Amygdala (tissue), 56 donors: ENCODE measurements around the gene FSIP1.

Experiments used
- DNase-seq, 56 donors: peaks; one replicate each; lab custom pipeline; 2025; lab: John Stamatoyannopoulos, UW

Gene FSIP1

DNA sequence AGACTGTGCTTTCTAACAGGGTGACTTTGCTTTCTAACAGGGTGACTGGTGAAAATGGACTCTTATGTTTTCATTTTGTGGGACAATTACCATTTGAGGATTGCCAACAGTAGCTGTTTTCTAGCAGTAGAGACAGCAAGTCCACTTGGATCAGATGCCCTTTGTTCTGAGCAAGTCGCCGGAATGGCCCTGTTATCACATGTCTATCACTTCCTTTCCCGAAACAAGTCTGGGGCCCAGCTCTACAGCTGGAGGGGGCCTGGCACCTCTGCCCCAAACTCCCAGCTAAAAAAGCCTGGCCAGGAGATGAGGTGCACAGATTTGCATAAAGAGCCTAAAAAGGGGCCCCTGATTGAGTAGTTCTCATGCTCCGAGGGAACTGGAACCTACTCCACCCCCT is 157.2 kb downstream of the FSIP1 start:
- no peak for DNase-seq

DNA sequence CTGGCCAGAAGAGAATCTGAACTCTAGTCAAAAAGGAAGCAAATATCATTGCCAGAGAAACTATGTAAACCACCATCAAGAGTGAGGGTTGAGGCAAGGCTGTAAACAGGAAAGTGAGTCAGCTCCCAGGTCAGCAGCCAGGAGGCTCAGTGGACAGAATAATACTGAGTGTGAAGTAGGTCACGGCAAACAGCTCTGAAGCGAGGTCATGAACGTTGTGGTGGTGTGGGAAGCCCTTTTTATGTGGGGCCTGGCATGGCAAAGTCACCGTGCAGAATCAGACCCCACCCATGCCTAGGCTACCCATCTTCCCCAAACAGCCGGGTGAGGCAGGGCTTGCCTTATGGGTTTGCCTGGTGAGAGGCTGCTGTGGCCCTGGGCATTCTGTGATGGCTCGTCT is 157.8 kb downstream of the FSIP1 start:
- no peak for DNase-seq

GRCh38 chr15:39623529-39623931 is 159.1 kb downstream of the FSIP1 start:
- no peak for DNase-seq

DNA sequence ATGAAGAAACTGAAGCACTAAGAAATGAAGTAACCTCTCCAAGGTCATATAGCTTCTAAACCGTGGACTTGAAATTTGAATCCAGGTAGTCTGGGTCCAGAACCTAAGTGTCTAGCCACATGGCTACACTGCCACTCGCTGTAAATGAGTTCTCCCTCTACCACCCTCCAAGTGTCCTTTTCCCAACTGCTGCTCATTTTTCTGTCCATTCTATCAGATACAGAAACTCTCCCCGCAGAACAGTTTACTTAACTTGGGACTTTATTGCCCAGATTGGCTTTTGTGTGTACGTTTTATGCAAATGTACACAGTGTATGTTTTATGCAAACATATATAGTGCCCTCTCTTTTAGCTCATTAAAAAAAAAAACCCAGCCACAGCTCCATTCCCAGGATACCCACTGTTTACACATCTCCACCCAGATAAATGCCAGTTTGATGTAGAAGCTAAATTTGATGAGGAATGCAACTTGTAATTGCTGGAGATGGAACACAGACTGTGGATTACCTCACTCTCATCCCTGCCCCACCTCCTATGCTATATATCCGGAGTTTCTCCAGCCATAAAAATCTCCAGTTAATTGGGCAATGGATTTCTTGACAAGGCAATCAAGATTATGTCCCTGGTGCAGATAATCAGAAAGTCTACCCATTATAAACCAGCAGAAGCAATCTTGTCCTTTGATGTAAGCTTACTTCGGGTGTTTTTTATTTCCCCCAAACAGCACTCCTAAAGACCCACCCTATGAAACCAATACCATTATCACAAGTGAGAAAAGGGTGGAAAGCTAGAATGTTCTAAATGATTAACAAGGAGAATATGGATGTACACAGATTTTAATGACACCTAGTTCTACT is 159.8 kb downstream of the FSIP1 start:
- DNase-seq = no peak

GRCh38 chr15:39621976-39622375 is 160.7 kb downstream of the FSIP1 start:
- no peak for DNase-seq

DNA sequence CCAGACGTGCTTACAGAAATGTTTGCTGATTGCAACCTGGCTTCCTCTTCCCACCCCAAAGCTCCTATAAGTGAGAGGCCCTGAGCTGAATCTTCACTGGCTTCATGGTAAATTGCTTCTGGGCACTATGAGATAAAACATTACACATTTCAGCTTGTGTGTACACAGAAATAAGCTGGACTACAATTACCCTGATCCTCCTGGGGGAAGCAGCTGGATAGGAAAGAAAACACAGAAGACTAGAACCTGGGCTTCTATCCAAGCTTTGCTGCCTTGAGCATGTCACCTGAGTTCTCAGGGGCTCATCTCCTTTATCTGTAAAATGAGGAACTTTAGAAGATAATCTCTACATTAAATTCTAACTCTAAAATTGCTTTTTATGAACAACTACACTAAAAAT is 161.4 kb downstream of the FSIP1 start:
- no peak for DNase-seq

DNA sequence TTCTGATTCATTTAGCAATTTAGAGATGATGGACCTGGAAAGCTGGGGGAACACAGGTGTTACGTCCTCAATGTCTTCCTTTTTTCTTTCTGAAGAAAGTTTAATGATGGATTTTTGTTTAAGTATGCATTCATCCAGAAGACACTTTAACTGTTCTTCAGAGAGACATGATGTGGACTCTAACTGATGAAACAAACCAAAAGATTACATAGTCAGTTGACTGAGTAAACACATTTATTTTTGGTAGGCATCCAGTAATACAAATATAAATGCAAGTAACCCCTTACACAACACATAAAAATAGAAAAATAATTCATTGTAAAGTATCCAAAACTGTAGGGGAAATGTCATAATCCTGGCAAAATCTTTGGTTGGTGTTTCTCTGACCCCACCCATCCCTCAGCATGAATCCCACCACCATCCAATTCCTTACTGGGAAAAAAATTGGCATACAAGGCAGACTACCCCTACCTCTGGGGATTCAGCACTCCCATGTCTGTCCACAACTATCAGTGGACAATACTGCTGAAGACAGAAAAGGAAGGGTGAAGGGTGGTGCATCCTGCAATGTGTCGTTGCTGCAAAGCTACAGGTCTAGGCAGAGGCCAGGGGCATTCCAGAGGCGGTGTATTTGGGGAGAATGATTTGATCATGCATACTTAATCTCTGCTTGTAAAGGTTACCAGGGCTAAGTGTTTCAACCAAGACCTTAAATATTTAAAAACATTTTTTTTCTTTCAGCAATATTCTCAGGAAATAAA is 164.4 kb downstream of the FSIP1 start:
- DNase-seq = no peak

DNA sequence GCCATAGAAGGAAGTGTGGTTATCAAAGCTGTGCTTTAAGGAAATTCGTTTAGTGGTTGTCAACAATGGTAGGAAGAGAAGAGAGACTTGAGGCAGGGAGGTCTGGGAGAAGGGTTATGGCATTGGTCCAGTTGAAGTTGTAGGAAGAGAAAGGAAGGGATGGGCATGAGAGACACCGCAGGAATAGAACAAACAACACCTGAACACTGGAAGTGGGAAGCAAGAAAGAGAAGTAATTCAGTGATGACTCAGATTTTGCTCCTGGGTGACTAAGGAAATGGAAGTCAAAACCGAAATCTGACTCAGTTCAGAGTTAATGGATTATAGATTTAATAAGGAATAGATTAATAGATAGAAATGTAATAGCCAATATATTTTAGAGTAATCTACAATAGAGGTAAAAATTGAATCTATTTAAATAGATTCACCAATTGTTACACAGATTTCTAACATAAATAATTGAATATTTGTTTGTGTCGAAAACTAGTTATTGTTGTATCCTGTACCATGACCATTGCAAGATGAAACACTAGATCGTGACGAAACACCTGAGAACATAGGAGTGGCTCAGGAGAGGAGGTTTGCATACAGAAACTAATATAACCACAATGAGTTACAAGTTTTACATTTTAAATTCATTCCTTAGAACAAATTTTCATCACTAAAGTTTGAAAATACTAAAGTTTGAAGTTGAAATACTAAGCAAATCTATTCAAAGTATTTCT is 165.7 kb downstream of the FSIP1 start:
- no peak for DNase-seq

- no peak for DNase-seq
Observed at GRCh38 chr15:39613861-39614260, 168.8 kb downstream of the FSIP1 start.

- no peak for DNase-seq
Observed at GRCh38 chr15:39613271-39613670, 169.4 kb downstream of the FSIP1 start.

- no peak for DNase-seq
Observed at GRCh38 chr15:39610665-39611064, 172.0 kb downstream of the FSIP1 start.

DNA sequence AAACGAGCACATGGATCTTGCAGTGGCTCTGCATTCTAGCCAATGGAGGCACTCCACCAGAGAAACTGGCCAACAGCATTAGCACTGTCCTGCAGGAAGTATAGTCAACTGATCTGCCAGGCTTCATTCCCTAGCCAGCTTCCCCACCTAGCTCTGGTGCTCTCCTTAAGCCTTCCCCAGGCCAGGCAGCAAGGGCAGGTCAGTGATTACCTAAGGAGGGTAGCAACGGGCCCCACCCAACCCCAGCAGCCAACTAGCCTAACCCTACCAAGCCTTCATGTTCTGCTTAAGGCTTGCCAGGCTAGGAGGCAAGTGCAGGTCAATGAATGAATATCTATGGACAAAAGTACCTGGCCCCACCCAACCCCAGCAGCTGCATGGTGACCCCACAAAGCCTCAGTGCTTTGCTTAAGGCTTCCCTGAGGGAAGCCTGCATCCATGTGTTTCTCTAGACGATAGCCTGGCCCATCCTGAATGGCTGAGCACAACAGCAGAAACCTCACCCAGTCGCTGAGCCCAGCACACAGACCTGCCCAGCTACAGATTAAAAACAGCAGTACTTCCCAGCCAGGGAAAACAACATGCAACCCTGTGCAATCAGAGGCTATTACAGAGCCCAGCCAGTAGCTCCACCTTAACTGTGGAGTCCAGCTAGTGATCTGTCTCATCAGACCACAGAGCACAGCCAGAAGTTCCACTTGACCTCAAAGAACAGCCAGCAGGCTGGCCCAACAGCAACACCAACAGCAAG is 173.3 kb downstream of the FSIP1 start:
- no peak for DNase-seq

DNA sequence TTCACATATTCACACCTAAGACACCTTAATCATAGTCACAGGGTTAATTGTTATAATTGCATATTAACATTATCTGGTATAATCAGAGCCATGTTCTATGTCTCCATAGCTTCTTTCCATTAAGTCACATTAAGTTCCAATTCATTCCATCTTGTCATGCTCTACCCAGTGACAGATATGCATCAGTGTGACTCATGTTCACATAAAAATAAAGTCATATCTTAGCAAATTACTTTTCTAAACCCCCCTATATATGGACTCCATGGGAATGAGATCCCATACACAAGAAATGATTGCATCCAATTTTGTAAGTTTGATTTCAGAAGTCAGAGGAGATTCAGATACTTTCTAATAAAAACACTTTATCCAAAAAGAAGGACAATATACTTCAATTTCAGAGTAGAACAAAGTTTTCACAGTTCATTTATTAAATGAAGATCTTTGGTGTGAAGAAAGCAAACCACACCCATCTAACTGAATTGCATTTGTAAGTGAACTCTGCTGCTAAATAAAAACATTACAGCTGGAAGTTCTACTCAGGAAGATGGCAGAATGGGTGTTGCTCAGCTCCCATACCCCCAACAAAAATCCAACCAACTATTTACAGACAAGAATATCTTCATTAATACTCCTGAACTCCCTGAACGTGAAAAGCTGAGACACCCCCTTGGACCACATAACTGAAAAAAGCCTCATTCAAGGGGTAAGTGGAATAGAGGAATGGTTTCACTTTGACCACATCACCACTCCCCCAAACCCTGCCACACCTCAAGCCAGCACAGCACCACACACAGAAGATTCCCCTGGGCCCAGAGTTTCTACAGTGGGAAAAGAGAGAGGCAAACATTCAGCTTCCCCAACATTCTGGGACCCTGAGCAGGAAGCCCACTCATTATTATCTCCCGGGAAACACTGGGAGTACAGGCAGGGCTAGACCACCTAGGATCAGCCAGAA is 174.2 kb downstream of the FSIP1 start:
- DNase-seq = no peak

DNA sequence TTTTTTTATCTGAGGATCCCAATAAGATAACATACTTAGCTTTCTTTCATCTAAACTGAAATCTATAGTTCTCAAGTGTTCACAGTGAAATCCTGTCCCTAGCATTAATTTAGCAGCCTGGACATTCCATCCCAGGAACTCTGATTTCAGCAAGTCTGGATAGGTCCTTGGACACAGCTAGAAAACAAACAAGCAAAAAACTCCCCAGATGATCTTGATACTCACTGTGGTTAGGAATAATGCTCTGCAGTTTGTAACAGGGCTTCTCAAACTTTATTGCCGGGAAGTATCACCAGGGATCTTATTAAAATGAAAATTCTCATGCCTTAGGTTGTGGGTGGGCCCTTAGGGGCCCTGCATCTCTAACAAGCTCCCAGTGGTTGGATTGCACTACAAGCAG is 177.5 kb downstream of the FSIP1 start:
- no peak for DNase-seq

- no peak for DNase-seq
Observed at GRCh38 chr15:39602143-39602542, 180.5 kb downstream of the FSIP1 start.

DNA sequence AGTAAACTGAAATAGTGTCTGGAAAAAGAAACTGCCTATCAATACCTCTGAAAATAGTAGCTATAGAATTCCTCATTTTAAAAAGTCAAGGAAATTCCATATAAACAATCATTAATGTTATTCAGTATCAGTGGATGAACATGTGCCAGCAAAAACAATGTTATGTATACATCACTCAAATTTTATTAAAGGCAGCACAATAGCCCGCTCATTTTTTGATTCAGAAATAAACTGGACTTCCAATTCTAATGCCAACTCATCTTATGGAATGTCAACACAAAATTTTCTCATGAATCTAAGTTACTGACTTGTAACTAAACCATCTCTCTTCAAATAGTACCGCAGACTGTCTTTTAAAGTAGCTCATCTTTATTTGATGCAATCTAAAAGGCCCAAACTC is 182.8 kb downstream of the FSIP1 start:
- DNase-seq = no peak

DNA sequence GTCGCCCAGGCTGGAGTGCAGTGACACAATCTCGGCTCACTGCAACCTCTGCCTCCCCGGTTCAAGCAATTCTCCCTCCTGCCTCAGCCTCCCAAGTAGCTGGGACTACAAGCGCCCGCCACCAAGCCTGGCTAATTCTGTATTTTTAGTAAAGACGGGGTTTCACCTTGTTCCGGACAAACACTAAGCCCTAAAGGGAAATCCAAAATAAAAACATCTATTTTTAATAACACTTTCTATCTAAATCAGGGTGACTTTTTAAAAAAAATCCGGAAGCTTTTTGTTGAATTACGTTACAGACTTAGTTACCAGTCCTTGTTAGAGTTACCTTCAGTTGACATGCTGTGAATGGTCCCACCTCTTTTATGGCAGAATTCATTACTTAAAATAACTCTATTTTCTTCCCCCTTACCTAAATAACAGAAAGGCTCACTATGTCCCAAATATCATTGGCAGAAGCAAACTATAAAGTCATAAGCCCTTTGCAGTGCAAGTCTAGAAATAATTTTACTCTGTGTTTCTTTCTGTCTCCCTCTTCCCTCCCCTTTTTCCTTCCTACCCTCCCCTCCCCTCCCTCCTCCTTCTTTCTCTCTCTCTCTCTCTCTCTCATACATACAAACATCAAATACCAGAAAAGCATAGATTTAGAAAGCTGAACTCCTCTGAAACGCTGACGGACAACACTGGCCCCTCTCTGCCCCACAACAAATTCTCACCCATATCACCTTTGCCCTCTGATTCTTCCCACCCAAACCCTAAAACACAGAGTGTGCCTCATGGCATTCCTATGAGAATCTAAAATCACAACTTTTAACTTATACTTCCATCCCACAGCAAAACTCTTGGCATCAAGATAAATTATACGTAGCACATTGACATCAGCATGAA is 183.4 kb downstream of the FSIP1 start:
- no peak for DNase-seq

DNA sequence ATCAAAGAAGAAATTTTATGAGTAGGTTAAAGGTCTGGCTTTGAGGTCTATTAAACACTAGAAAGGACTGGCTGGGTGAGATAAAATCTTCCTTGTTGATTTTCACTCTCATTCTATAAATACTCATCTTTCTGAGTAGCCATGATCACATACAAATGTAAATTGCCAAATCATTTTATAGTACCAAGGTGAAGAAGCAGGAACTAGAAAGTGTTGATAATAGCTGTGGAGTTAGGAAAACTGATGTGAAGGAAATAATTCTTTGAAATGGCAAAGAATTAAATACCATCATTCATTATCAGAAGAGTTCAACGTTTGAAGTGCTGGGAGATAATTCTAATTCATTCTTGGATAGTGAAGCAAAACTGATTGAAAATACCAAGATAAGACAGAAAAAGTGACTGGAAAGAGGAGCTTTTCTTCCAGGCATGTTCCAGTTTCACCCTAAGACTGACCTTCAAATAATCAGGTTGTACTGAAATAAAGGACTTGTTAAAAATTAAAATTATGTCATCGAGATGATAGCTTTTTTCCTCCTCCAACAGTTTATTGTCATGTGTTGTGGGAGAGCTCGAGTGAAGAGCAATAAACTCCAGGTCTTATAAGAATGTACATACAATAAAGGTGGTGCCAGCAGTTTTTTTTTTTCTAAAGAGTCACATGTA is 184.3 kb downstream of the FSIP1 start:
- no peak for DNase-seq
